Chondrocyte (in vitro differentiated cells): ENCODE data around the gene SEPTIN11. TPM values are rescaled to one million over a fixed set of nuclear protein-coding genes. Genes with fewer than 3 reads are reported as not detected.

ENCODE experiments used
- DNase-seq: peaks from one replicate; pipeline ENCODE4 v3.0.0; 2021; ENCODE audit warnings: mixed read lengths, low spot score
- H3K27ac Mint-ChIP-seq: one replicate; pipeline ENCODE4 v1.8.0; 2021; ENCODE audit warnings: mild to moderate bottlenecking, moderate library complexity, mixed read lengths; ENCODE audit not compliant: unreplicated experiment
- H3K27me3 Mint-ChIP-seq: 2 replicates; pipeline ENCODE4 v1.8.0; 2021; ENCODE audit warnings: low read depth, mixed read lengths
- H3K36me3 Mint-ChIP-seq: 2 replicates; pipeline ENCODE4 v1.8.0; 2021; ENCODE audit warnings: low read depth, mixed read lengths
- H3K4me1 Mint-ChIP-seq: 2 replicates; pipeline ENCODE4 v1.8.0; 2021; ENCODE audit warnings: low read depth, mild to moderate bottlenecking, mixed read lengths
- H3K4me3 Mint-ChIP-seq: one replicate; pipeline ENCODE4 v1.8.0; 2021; ENCODE audit warnings: mild to moderate bottlenecking, moderate library complexity, mixed read lengths; ENCODE audit not compliant: unreplicated experiment
- H3K9me3 Mint-ChIP-seq: 2 replicates; pipeline ENCODE4 v1.8.0; 2021; ENCODE audit warnings: low read depth, mixed read lengths
- total RNA-seq: library from RNA; stranded (reverse); gene quantifications from 3 replicates; pipeline ENCODE4 v1.2.1, GENCODE V29; 2021
- TF ChIP-seq, protein P1 (sequence below): fragments of 200-600 bp; sonication (generic); IDR thresholded peaks from 2 replicates; pipeline ENCODE4 v1.5.0; 2021; ENCODE audit warnings: antibody characterized with exemption, mild to moderate bottlenecking, moderate library complexity

SEPTIN11 gene
- total RNA-seq, 1 donor from 2014 or later: 718 TPM

DNA sequence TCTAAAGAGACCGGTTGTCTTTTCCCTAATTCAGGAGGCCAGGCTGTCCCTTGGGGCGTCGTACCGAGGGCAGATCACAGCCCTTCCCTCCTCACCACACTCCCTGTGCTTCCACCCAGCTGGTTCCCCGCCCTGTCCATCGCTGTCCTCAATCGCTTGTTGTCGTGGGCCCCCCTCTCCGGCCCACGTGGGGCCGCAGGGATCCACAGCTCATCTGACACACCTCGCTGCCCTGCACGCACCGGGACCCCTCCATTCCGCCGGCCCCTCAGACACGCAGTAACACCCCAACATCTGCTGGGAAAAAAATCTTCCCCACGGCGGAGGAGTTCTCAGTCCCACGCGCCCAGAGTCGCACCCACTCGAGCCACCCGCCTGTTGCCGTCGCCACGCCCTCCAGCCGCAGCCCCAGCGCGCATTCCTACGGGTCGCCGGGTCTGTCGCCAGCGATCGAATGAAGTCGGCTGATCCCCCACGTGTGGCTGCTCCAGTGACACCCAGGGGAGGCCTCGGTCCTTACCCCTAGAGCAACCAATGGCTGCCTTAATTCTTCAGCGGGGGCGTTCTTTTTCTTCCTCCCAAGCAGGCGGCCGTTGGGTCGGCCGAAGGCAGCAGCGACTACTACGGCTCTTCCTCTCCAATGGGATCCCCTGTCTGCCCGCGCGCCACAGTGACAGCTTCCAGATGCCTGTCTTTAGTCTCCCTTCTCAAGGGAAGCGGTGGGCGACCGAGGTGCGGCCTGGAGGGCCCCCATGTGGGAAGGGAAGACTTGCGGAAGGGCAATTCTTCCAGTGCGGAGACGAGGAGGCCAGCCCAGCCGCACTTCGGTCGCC lies 893 bp upstream of the SEPTIN11 start:
- peaks cover 63% of the 10 kb centered on the region for H3K4me1 Mint-ChIP-seq
- peak; percentile 95 for DNase-seq
- no peaks in the 10 kb centered on the region for H3K27me3 Mint-ChIP-seq
- peaks cover 16% of the 10 kb centered on the region for H3K36me3 Mint-ChIP-seq
- TF ChIP-seq, protein P1, sequence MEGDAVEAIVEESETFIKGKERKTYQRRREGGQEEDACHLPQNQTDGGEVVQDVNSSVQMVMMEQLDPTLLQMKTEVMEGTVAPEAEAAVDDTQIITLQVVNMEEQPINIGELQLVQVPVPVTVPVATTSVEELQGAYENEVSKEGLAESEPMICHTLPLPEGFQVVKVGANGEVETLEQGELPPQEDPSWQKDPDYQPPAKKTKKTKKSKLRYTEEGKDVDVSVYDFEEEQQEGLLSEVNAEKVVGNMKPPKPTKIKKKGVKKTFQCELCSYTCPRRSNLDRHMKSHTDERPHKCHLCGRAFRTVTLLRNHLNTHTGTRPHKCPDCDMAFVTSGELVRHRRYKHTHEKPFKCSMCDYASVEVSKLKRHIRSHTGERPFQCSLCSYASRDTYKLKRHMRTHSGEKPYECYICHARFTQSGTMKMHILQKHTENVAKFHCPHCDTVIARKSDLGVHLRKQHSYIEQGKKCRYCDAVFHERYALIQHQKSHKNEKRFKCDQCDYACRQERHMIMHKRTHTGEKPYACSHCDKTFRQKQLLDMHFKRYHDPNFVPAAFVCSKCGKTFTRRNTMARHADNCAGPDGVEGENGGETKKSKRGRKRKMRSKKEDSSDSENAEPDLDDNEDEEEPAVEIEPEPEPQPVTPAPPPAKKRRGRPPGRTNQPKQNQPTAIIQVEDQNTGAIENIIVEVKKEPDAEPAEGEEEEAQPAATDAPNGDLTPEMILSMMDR: peak; percentile 66
- peak overlapping the region; percentile 84 for H3K4me3 Mint-ChIP-seq
- H3K9me3 Mint-ChIP-seq: no peaks in the 10 kb centered on the region
- H3K27ac Mint-ChIP-seq: peak overlapping the region; percentile 92

DNA sequence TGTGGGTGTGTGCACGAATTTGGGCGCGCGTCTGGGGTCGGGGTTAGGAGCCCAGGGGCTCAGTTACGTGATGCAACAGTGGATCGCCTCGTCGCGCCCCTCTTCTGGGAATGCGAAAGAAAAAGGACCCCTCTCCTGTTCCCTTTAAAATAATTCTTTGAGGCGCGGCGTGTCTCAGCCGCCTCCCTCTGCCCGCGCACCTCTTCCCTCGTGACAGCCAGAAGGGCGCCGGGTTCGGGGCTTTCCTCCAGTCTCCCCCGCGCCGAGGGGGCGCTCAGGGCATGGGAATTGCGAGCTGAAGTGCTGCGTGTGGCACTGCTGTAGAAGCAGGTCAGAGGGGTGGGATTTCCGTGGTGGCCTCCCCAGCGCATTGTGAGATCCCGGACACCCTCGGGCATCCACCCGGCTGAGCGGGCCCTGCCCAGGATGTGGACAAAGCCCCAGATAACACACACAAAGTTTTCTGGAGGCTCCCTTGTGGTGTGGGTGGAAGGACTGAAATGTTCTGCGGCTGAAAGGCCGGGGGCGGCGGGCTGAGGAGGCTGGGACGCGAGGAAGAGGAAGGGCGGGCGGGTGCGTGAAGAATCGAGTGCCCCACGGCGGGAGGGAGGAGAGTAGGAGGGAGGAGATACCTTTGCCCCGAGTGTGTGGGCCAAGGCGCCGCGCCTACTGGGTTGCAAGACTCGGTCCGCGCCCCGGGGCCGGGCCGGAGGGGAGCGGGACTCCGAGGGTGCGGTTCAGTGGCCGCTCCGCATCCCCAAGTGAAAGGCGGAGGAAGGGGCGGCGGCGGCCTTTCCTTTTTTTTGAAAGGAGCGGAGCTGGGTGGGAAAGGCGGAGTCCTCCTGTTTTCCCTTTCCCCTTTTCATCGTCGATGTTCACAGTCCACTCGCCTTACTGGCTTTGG lies 752 bp downstream of the SEPTIN11 start:
- peak; percentile 93 for DNase-seq
- Mint-ChIP-seq H3K27me3 (no peaks in the 10 kb centered on the region), H3K4me1 (peaks cover 66% of the 10 kb centered on the region), H3K4me3 (peak overlapping the region; percentile 84), H3K27ac (peak overlapping the region; percentile 92), H3K36me3 (peaks cover 17% of the 10 kb centered on the region), H3K9me3 (no peaks in the 10 kb centered on the region)
- TF ChIP-seq, protein P1: peak; percentile 35

DNA sequence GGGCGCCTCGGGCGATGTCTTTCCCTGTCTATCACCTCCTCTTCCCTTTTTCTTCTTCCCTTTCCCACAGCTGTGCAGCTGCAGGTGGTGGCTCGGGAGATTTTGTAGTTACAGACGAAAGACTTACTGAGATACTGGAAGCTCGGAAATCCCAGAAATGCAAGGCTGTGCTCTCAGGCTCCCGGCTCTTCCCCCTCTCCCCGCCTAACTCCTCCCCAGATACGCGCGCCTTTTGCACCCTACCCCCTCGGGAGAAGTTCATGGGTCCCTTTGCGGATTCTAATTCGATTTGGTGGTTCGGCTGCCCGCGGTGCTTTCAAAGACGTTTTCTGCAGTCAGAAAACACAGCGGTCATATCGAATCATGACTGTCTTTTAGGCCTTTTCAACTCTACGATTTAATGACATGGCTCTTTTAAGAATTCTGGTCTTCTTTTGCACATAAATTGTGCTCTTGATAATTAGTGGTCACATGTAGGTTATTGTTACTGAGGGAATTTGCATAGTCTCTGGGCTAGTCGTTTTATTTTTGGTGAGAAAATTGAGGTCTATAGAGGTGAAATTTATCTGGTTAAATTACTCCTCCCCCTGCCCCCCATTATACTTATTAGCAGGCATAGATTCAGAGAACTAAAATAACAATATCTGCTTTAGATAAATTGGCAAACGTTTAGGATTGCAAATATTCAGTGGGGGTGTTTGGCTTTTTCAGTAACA lies 1.6 kb downstream of the SEPTIN11 start:
- DNase-seq: no peak
- H3K27me3 Mint-ChIP-seq: no peaks in the 10 kb centered on the region
- TF ChIP-seq, protein P1: no peak
- peaks cover 23% of the 10 kb centered on the region for H3K36me3 Mint-ChIP-seq
- no peaks in the 10 kb centered on the region for H3K9me3 Mint-ChIP-seq
- peak overlapping the region; percentile 84 for H3K4me3 Mint-ChIP-seq
- H3K27ac Mint-ChIP-seq: peak overlapping the region; percentile 92
- peaks cover 66% of the 10 kb centered on the region for H3K4me1 Mint-ChIP-seq

DNA sequence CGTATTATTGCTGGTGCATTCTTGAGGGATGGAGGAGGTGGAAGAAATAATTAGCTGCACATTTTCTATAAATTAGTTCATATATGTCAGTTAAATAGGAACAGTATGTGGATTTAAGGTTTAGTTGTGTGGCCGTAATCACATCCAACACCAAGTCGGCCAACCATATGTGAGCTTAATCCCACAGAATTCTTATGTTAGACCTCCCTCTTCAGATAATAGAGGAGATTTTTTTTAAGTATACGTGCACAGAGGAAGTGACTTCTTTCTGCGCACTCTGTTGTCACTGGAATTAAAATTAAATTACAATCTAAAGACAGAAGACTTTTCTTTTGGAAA lies 2.1 kb downstream of the SEPTIN11 start:
- H3K36me3 Mint-ChIP-seq: peaks cover 21% of the 10 kb centered on the region
- DNase-seq: no peak
- H3K4me3 Mint-ChIP-seq: peak overlapping the region; percentile 84
- no peaks in the 10 kb centered on the region for H3K27me3 Mint-ChIP-seq
- H3K27ac Mint-ChIP-seq: peak overlapping the region; percentile 92
- no peaks in the 10 kb centered on the region for H3K9me3 Mint-ChIP-seq
- H3K4me1 Mint-ChIP-seq: peaks cover 66% of the 10 kb centered on the region
- TF ChIP-seq, protein P1: peak; percentile 53

DNA sequence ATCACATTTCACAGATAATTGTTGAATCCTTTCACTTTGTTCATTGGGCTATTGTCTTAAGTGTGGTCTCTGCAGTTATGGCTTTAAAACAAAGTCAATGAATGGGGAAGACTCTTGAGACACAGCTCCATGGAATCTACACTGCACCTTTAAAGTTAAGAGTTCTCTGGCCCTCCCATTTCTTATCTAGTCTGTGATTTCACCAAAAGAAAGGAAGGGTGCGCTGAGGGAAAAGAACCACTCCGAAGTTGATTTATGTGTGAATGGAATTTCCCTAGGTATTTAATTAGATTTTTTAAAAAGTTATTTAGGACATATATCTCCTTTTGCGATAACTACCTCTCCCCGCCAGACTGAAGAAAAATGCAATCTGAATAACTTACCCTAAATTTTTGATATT lies 2.5 kb downstream of the SEPTIN11 start:
- TF ChIP-seq, protein P1: no peak
- peak overlapping the region; percentile 92 for H3K27ac Mint-ChIP-seq
- H3K9me3 Mint-ChIP-seq: no peaks in the 10 kb centered on the region
- peaks cover 66% of the 10 kb centered on the region for H3K4me1 Mint-ChIP-seq
- H3K27me3 Mint-ChIP-seq: no peaks in the 10 kb centered on the region
- no peak for DNase-seq
- H3K36me3 Mint-ChIP-seq: peaks cover 21% of the 10 kb centered on the region
- peak overlapping the region; percentile 84 for H3K4me3 Mint-ChIP-seq
